Mesenteric fat pad (tissue), 1 donor: ENCODE data around the gene GALNT15. TPM values are rescaled to one million over a fixed set of nuclear protein-coding genes. Genes with fewer than 3 reads are reported as not detected.

Source experiments
- DNase-seq: peaks from one replicate; pipeline ENCODE4 v3.0.0-alpha.2; 2020; ENCODE audit warnings: low spot score
- total RNA-seq: library from RNA; stranded (reverse); fragmentation: NEBNext Ultra II Directional; extraction: Animal tissue kit (Norgen Biotek cat#: 25700); gene quantifications from one replicate; pipeline ENCODE4 v1.2.1, GENCODE V29; 2021
- donor health status: DM: yes; HTN: yes; CAD: no.

The GALNT15 gene
- total RNA-seq, 1 donor from 2014 or later: 275 TPM

DNA sequence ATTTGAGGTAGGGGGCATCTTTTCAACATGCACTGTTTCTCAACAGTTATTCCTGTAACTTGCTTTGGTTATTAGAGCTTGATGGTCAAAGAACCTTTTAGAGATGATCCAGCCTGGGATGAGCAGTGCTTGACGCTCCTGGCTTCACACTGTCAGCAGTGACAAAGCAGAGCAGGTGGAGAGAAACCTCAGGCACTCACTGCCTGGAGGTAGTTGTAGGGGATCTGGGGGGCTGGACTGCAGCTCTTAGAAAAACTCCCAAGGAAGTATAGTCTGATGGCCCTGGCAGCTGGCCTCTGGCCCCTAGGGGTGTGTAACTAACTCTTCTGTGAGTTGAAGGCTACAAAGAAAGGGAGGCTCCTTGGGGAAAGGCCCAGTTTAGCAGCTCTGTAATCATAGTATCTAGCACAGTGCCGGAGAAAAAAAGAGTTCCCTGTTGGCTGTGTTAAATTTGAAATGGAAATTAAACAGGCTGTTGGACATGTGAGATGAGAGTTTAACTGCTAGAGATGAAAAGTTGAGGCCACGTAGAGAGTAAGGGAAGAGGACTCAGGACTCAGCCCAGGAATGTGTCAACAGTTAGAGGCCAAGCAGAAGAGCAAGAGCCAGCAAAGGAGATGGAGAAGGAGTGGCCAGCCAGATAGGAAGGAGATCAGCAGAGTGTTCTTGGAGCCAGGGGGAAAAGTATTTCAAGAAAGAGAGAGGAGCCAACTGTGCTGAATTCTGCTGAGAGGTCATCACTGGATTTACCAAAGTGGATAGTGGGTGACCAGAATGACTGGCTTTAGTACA lies 104.7 kb downstream of the GALNT15 start:
- DNase-seq: no peak

DNA sequence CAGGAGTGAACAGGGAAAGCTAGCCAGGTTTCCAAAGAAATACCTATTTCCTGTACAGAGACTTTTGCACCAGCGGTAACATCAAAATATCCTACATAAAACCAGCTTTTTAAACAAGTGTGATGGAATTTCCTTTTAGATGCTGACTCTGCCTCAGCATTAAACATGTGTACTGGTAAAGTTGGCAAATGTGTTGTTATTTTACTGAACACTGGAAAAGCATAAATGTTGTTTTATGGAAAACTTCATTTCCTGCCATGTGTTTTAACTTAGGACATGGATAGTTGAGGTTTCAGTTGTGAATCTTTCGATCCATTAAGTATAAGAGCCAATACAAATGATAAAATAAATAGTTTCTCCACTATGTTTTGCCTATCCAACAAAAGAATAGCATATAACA lies 106.2 kb downstream of the GALNT15 start:
- no peak for DNase-seq

Other genes with a start within 250 kb of the GALNT15 start
- 40.3 TPM for gene DPH3, start 90.3 kb downstream of the GALNT15 start, total RNA-seq
- gene OXNAD1, start 90.5 kb downstream of the GALNT15 start, total RNA-seq: 14.3 TPM